Measurements from ENCODE around the gene VASH1. TPM values are rescaled to one million over a fixed set of nuclear protein-coding genes. Genes with fewer than 3 reads are reported as not detected.

The VASH1 gene
- total and polyA plus RNA-seq, 2 donors (not counting 3 experiments of a cell fraction or from before 2014, with no cell fraction given) = 39.8 to 168 TPM

- H3K36me3 ChIP-seq (ENCODE audit: control insufficient read depth in 2 of 2, extremely low read depth in 1 of 2, insufficient read depth in 2 of 2, low read length in 2 of 2) = no peaks in the 10 kb centered on the region
- POLR2A ChIA-PET = no interaction called here
- H3K27me3 ChIP-seq (ENCODE audit: control insufficient read depth in 2 of 2, insufficient read depth in 2 of 2, low read length in 2 of 2) = peaks cover 2 to 6% of the 10 kb centered on the region in 2 experiments
- peaks cover 2% of the 10 kb centered on the region for H3K4me1 ChIP-seq (ENCODE audit: control insufficient read depth, extremely low read depth, insufficient read depth, low read length)
- no peak overlapping the region for H3K9ac ChIP-seq (replicated peaks; ENCODE audit: extremely low read depth, insufficient read depth, low read length)
- H3K9me1 ChIP-seq (replicated peaks; ENCODE audit: control insufficient read depth, extremely low read depth, insufficient read depth, low read length) = no peaks in the 10 kb centered on the region
- no peak overlapping the region for H3K27ac ChIP-seq (ENCODE audit: insufficient read depth, low read depth, low read length)
- FAIRE-seq (no peak), DNase-seq (ENCODE audit: low read depth, low spot score) (no peak)
- H3K79me2 ChIP-seq (ENCODE audit: control insufficient read depth, insufficient read depth, low read length) = no peaks in the 10 kb centered on the region
- BruUV-seq (replicated peaks) = no TSS peak
- intact Hi-C loops (cut with micrococcal nuclease) = no loop called here
- no peak overlapping the region for H3K4me3 ChIP-seq (replicated peaks in 1 of 3; ENCODE audit: insufficient read depth in 1 of 3, low read depth in 1 of 3, low read length in 3 of 3)
- TF ChIP-seq CTCF (IDR thresholded peaks at IDR 0.05; ENCODE audit: extremely low read depth in 1 of 2, insufficient read depth in 1 of 2, low read depth in 1 of 2, low read length in 2 of 2) = no peak
- TF ChIP-seq POLR2A (IDR thresholded peaks at IDR 0.05; ENCODE audit: low read depth, low read length) = no peak
- TF ChIP-seq JUN (IDR thresholded peaks at IDR 0.05; ENCODE audit: borderline replicate concordance, insufficient read depth, insufficient read length, low read depth) = no peak
- TF ChIP-seq GATA2 (IDR thresholded peaks at IDR 0.05; ENCODE audit: insufficient read depth, insufficient read length, low read depth, low read length) = no peak
- no peak for TF ChIP-seq POLR2AphosphoS5 (IDR thresholded peaks at IDR 0.05; ENCODE audit: insufficient read depth, low read depth, low read length)
- TF ChIP-seq EZH2 (IDR thresholded peaks at IDR 0.05; ENCODE audit: borderline replicate concordance, low read depth, low read length, severe bottlenecking) = no peak
- no peak for TF ChIP-seq MYC (IDR thresholded peaks at IDR 0.05; ENCODE audit: low read depth, low read length)
- TF ChIP-seq FOS (IDR thresholded peaks at IDR 0.05; ENCODE audit: borderline replicate concordance, insufficient read depth, low read length) = no peak
- no peak overlapping the region for H3K4me2 ChIP-seq (ENCODE audit: insufficient read depth, low read length)
- dilution Hi-C loops (cut with MboI; ENCODE audit: extremely low pct_ligation_motif_present, low sequenced_read_pairs) = no loop called here
- H4K20me1 ChIP-seq (replicated peaks; ENCODE audit: control insufficient read depth, extremely low read depth, insufficient read depth, low read length) = no peaks in the 10 kb centered on the region
- no peak overlapping the region for H2AFZ ChIP-seq (ENCODE audit: low read depth, low read length)
- no peaks in the 10 kb centered on the region for H3K9me3 ChIP-seq (replicated peaks; ENCODE audit: control insufficient read depth, insufficient read depth, low read length)
- CTCF ChIA-PET = interaction anchor here (1.0 to 2.2 kb wide), 4 partner anchors 12 to 40 kb away, joined by 3 to 8 read pairs (median 4); no protein-coding TSS in a partner anchor
Observed at GRCh38 chr14:76755610-76756370, 5.5 kb upstream of the VASH1 start.
